ENCODE data around the gene ACOT11.

DNA sequence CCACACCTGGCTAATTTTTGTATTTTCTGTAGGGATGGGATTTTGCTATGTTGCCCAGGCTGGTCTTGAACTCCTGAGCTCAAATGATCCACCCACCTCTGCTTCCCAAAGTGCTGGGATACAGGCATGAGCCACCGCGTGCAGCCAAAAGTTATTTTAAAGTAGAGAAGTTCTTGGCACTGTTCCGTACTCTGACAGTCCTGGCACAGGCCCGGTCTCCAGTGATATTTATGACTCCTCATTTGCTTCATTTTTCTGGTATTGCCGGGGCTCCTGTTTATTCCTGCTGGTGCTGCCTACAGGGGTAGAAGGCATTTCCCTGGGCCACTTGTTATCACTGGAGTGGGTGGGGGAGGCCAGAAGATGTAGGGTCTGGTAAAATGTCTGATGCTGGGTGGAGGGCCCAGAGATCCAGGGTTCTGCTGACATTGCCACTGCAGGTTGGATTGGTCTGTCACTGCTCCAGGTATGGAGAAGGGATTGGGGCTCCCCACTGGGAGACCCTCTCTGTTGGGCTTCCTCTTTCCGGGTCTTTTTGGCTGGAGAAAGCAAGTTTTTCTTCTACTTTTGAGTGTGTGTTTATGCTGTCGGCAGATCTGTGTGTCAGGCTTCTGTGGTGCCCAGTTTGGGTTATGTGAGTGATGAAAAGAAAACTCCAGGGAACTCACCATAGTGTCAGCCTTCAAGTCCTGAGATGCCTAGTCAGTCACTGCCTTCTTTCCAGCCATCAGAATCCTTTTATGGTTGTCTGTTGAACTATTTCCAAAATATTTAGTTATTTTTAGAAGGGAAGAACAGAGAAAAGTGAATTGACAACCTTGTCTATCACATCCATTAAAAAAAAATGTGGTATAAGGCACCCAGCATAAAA is 98.0 kb downstream of the ACOT11 start:
- TF ChIP-seq TAF1 (IDR thresholded peaks at IDR 0.05; ENCODE audit: low read depth, low read length) (no peak), POLR2A (IDR thresholded peaks at IDR 0.05; ENCODE audit: low read depth, low read length) (no peak), SPI1 (IDR thresholded peaks at IDR 0.05; ENCODE audit: low read depth, low read length) (no peak), POLR2AphosphoS5 (IDR thresholded peaks at IDR 0.05; ENCODE audit: low read depth, low read length) (no peak), POU2F2 (IDR thresholded peaks at IDR 0.05; ENCODE audit: low read depth, low read length) (no peak), PAX5 (IDR thresholded peaks at IDR 0.05; ENCODE audit: insufficient read depth, low read length, severe bottlenecking) (no peak)
